ENCODE data around the gene FKBP14. TPM values are rescaled to one million over a fixed set of nuclear protein-coding genes. Genes with fewer than 3 reads are reported as not detected.

Gene FKBP14
- total and polyA plus RNA-seq, 2 of the 8 experiments (the other 6 are each of a cell fraction or from before 2014, with no cell fraction given), result 3.2 to 20.7 TPM

DNA sequence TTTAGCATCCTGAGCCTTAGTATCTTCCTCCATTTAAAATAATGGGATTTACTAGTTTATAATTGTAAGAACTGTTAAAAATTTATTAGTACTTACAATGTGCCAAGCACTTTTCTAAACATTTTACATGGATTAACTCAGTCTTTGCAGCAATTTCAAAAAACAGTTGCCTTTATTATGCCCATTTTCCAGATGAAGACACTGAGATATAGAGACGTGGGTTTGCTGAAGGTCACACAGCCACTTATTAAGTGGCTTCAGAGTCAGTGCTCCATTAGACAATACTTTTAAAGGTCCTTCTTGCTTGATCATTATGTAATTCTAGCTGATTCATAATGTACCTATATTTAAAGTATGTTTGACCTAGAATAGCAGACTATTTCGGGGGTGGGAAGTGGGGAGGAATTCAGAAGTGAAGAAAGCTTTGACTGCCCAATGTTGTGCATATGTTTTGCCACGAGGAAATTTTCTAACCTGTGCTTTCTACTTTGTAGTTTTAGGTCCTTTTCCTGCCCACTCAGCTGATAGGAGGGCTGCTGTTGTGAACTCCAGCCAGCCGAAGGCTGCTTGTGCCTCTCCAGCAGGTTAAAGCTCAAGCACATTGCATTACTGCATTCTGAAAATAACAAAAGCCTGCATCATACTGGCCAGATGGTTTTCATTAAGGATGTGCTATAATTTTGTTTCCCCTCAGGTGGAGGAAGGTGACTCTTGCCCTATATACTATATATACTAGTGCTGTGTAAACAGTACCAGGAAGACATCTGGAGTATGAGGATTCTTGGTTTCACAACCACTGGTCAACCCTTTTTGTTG, 6.0 kb upstream of the FKBP14 start (continued):
- TF ChIP-seq, protein P1, sequence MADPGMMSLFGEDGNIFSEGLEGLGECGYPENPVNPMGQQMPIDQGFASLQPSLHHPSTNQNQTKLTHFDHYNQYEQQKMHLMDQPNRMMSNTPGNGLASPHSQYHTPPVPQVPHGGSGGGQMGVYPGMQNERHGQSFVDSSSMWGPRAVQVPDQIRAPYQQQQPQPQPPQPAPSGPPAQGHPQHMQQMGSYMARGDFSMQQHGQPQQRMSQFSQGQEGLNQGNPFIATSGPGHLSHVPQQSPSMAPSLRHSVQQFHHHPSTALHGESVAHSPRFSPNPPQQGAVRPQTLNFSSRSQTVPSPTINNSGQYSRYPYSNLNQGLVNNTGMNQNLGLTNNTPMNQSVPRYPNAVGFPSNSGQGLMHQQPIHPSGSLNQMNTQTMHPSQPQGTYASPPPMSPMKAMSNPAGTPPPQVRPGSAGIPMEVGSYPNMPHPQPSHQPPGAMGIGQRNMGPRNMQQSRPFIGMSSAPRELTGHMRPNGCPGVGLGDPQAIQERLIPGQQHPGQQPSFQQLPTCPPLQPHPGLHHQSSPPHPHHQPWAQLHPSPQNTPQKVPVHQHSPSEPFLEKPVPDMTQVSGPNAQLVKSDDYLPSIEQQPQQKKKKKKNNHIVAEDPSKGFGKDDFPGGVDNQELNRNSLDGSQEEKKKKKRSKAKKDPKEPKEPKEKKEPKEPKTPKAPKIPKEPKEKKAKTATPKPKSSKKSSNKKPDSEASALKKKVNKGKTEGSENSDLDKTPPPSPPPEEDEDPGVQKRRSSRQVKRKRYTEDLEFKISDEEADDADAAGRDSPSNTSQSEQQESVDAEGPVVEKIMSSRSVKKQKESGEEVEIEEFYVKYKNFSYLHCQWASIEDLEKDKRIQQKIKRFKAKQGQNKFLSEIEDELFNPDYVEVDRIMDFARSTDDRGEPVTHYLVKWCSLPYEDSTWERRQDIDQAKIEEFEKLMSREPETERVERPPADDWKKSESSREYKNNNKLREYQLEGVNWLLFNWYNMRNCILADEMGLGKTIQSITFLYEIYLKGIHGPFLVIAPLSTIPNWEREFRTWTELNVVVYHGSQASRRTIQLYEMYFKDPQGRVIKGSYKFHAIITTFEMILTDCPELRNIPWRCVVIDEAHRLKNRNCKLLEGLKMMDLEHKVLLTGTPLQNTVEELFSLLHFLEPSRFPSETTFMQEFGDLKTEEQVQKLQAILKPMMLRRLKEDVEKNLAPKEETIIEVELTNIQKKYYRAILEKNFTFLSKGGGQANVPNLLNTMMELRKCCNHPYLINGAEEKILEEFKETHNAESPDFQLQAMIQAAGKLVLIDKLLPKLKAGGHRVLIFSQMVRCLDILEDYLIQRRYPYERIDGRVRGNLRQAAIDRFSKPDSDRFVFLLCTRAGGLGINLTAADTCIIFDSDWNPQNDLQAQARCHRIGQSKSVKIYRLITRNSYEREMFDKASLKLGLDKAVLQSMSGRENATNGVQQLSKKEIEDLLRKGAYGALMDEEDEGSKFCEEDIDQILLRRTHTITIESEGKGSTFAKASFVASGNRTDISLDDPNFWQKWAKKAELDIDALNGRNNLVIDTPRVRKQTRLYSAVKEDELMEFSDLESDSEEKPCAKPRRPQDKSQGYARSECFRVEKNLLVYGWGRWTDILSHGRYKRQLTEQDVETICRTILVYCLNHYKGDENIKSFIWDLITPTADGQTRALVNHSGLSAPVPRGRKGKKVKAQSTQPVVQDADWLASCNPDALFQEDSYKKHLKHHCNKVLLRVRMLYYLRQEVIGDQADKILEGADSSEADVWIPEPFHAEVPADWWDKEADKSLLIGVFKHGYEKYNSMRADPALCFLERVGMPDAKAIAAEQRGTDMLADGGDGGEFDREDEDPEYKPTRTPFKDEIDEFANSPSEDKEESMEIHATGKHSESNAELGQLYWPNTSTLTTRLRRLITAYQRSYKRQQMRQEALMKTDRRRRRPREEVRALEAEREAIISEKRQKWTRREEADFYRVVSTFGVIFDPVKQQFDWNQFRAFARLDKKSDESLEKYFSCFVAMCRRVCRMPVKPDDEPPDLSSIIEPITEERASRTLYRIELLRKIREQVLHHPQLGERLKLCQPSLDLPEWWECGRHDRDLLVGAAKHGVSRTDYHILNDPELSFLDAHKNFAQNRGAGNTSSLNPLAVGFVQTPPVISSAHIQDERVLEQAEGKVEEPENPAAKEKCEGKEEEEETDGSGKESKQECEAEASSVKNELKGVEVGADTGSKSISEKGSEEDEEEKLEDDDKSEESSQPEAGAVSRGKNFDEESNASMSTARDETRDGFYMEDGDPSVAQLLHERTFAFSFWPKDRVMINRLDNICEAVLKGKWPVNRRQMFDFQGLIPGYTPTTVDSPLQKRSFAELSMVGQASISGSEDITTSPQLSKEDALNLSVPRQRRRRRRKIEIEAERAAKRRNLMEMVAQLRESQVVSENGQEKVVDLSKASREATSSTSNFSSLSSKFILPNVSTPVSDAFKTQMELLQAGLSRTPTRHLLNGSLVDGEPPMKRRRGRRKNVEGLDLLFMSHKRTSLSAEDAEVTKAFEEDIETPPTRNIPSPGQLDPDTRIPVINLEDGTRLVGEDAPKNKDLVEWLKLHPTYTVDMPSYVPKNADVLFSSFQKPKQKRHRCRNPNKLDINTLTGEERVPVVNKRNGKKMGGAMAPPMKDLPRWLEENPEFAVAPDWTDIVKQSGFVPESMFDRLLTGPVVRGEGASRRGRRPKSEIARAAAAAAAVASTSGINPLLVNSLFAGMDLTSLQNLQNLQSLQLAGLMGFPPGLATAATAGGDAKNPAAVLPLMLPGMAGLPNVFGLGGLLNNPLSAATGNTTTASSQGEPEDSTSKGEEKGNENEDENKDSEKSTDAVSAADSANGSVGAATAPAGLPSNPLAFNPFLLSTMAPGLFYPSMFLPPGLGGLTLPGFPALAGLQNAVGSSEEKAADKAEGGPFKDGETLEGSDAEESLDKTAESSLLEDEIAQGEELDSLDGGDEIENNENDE (IDR thresholded peaks at IDR 0.05; ENCODE audit: insufficient replicate concordance, low read length), result no peak
- TF ChIP-seq TBP (IDR thresholded peaks at IDR 0.05; ENCODE audit: low read depth, low read length), result no peak
- TF ChIP-seq, protein P2, sequence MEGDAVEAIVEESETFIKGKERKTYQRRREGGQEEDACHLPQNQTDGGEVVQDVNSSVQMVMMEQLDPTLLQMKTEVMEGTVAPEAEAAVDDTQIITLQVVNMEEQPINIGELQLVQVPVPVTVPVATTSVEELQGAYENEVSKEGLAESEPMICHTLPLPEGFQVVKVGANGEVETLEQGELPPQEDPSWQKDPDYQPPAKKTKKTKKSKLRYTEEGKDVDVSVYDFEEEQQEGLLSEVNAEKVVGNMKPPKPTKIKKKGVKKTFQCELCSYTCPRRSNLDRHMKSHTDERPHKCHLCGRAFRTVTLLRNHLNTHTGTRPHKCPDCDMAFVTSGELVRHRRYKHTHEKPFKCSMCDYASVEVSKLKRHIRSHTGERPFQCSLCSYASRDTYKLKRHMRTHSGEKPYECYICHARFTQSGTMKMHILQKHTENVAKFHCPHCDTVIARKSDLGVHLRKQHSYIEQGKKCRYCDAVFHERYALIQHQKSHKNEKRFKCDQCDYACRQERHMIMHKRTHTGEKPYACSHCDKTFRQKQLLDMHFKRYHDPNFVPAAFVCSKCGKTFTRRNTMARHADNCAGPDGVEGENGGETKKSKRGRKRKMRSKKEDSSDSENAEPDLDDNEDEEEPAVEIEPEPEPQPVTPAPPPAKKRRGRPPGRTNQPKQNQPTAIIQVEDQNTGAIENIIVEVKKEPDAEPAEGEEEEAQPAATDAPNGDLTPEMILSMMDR (IDR thresholded peaks at IDR 0.05; ENCODE audit: control extremely low read depth in 1 of 3, insufficient read depth in 1 of 3, low read depth in 1 of 3, low read length in 3 of 3), result no peak
- no peak for TF ChIP-seq CHD1 (IDR thresholded peaks at IDR 0.05; ENCODE audit: low read depth, low read length)
- TF ChIP-seq YY1 (IDR thresholded peaks at IDR 0.05; ENCODE audit: low read depth, low read length), result no peak
- no peak for TF ChIP-seq BCL11A (IDR thresholded peaks at IDR 0.05; ENCODE audit: low read depth in 2 of 2, low read length in 2 of 2)

Data from H1 (cell line).